ENCODE measurements around the gene NCOA3. TPM values are rescaled to one million over a fixed set of nuclear protein-coding genes. Genes with fewer than 3 reads are reported as not detected.

NCOA3 gene
- total RNA-seq, 1 experiment from 2014 or later, result 60.3 TPM

GRCh38 chr20:47454298-47455132 is 47.2 kb upstream of the NCOA3 start:
- intact Hi-C loops (cut with micrococcal nuclease; ENCODE audit: unreplicated experiment), result loop anchor here (5.0 kb wide), 1 partner anchor 38 kb away; no protein-coding TSS in a partner anchor
- no peaks in the 10 kb centered on the region for H3K27me3 Mint-ChIP-seq (ENCODE audit: unreplicated experiment)
- peaks cover 52% of the 10 kb centered on the region for H3K4me1 Mint-ChIP-seq (ENCODE audit: low read depth, unreplicated experiment)
- peaks cover 2% of the 10 kb centered on the region for H3K9me3 Mint-ChIP-seq (ENCODE audit: low read depth, unreplicated experiment)
- TF ChIP-seq CTCF (IDR thresholded peaks at IDR 0.05; ENCODE audit: unreplicated experiment), result no peak
- peaks cover 12% of the 10 kb centered on the region for H3K36me3 Mint-ChIP-seq (ENCODE audit: insufficient read depth, unreplicated experiment)
- no peak overlapping the region for H3K4me3 Mint-ChIP-seq (ENCODE audit: low read depth, unreplicated experiment)
- CTCF ChIA-PET, result interaction anchor here (0.7 to 2.3 kb wide), 9 partner anchors 9 to 165 kb away, joined by 3 to 12 read pairs (median 8); partner anchors contain the start of gene NCOA3
- peak overlapping the region; percentile 19 for H3K27ac Mint-ChIP-seq (ENCODE audit: unreplicated experiment)
- no TSS peak for BruUV-seq (replicated peaks)
- DNase-seq, result peak; percentile 25

GRCh38 chr20:47455133-47456040 is 46.3 kb upstream of the NCOA3 start:
- Mint-ChIP-seq H3K27ac (ENCODE audit: unreplicated experiment) (peak overlapping the region; percentile 15), H3K36me3 (ENCODE audit: insufficient read depth, unreplicated experiment) (peaks cover 12% of the 10 kb centered on the region), H3K9me3 (ENCODE audit: low read depth, unreplicated experiment) (peaks cover 2% of the 10 kb centered on the region), H3K4me3 (ENCODE audit: low read depth, unreplicated experiment) (no peak overlapping the region), H3K27me3 (ENCODE audit: unreplicated experiment) (no peaks in the 10 kb centered on the region), H3K4me1 (ENCODE audit: low read depth, unreplicated experiment) (peaks cover 52% of the 10 kb centered on the region)
- TF ChIP-seq CTCF (IDR thresholded peaks at IDR 0.05; ENCODE audit: unreplicated experiment), result no peak
- DNase-seq, result peak; percentile 54
- no TSS peak for BruUV-seq (replicated peaks)
- intact Hi-C loops (cut with micrococcal nuclease; ENCODE audit: unreplicated experiment), result loop anchor here (5.0 kb wide), 1 partner anchor 37 kb away; no protein-coding TSS in a partner anchor
- CTCF ChIA-PET, result interaction anchor here (0.5 to 2.3 kb wide), 14 partner anchors 9 to 164 kb away, joined by 3 to 12 read pairs (median 4); partner anchors contain the start of gene NCOA3

- CTCF ChIA-PET, result interaction anchor here (0.5 to 2.3 kb wide), 13 partner anchors 8 to 119 kb away, joined by 3 to 12 read pairs (median 4); partner anchors contain the start of gene NCOA3
- Mint-ChIP-seq H3K27ac (ENCODE audit: unreplicated experiment) (no peak overlapping the region), H3K4me3 (ENCODE audit: low read depth, unreplicated experiment) (no peak overlapping the region), H3K9me3 (ENCODE audit: low read depth, unreplicated experiment) (peaks cover 2% of the 10 kb centered on the region), H3K36me3 (ENCODE audit: insufficient read depth, unreplicated experiment) (peaks cover 12% of the 10 kb centered on the region), H3K4me1 (ENCODE audit: low read depth, unreplicated experiment) (peaks cover 46% of the 10 kb centered on the region), H3K27me3 (ENCODE audit: unreplicated experiment) (no peaks in the 10 kb centered on the region)
- no peak for DNase-seq
- TF ChIP-seq CTCF (IDR thresholded peaks at IDR 0.05; ENCODE audit: unreplicated experiment), result no peak
- BruUV-seq (replicated peaks), result no TSS peak
- intact Hi-C loops (cut with micrococcal nuclease; ENCODE audit: unreplicated experiment), result loop anchor here (5.0 kb wide), 1 partner anchor 36 kb away; no protein-coding TSS in a partner anchor
Measured at GRCh38 chr20:47456041-47456537, 45.6 kb upstream of the NCOA3 start.
